ENCODE measurements around the gene ZNF283. TPM values are rescaled to one million over a fixed set of nuclear protein-coding genes. Genes with fewer than 3 reads are reported as not detected.
A peak's percentile ranks its signal among the peaks of the same experiment; 100 is the strongest.

Gene ZNF283
- 4.2 TPM for polyA plus RNA-seq (2013, experiment 1 of 2)
- 4.7 TPM for polyA plus RNA-seq (2013, experiment 2 of 2)

DNA sequence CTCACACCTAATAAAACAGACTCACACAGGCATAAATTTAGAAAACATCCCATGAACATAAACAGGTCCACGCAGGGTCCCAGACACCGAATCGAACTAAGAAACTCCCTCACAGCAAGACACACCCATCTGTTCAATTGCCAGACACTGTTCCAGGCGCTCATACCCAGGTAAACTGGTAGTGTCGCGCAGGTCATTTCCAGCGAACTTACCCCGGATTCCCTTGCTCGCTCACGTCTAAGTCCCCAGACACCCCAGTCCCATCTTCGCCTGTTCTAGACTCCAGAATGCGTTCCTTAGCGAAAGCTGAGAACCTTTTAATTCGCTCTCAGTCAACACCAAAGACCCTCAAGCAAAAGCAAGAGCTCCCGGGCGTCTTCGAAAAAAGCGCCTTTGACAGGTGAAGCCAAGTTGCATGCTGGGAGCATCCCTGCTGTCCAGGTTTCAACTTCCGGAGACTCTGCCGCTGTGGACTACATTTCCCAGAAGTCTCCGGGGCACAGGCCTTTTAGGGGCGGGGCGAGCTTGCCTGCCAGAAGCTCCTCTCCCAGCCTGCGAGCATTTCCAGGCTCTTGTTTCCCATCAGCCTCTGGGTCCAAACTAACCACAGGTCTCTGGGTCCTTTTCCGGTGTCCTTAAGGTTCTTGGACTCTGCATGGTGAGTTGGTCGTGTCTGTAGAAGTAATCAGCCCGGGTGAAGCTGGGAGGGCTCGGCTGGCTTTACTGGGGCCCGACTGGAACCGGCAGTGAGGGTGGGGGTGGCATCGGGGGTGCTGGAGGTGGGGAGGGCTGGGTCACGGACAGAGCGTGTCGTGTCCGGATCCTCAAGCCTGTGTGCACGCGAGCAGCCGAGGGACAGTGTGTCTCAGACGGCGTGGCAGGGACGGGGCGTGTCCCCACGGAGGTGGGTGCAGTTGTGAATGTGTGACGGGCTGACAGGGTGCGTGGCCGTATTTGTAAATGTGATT is at the start of gene ZNF283:
ZNF283 (plus strand) TSS at position 535 of the 968 bp plus-strand sequence. CDS start 6,184 bp downstream, outside the sequence.
- Histone ChIP-seq H4K91ac (ENCODE audit: low read depth, low read length, poor library complexity) (no peak within 1 kb of the TSS), H3K27me3 (ENCODE audit: control insufficient read depth in 3 of 3, insufficient read depth in 3 of 3, low read depth in 1 of 3, low read length in 3 of 3) (no peaks in the 10 kb centered on the region), H3K79me1 (ENCODE audit: low read depth, low read length) (no peaks in the 10 kb centered on the region), H4K8ac (ENCODE audit: low read depth, low read length) (peak within 1 kb of the TSS; percentile 45), H3K23ac (ENCODE audit: low read depth, low read length, poor library complexity) (peak within 1 kb of the TSS; percentile 92), H3K27ac (replicated peaks; ENCODE audit: low read length) (no peak within 1 kb of the TSS), H3K4me2 (ENCODE audit: insufficient read depth, low read length, poor library complexity, severe bottlenecking) (peak within 1 kb of the TSS; percentile 66), H2BK12ac (ENCODE audit: low read length) (no peak within 1 kb of the TSS), H2AK5ac (ENCODE audit: low read depth, low read length) (no peak within 1 kb of the TSS), H2AFZ (ENCODE audit: low read length) (peak within 1 kb of the TSS; percentile 90), H3K9ac (ENCODE audit: low read depth, low read length, poor library complexity) (peak within 1 kb of the TSS; percentile 97), H3K4me1 (ENCODE audit: control insufficient read depth in 2 of 2, insufficient read depth in 1 of 2, low read depth in 1 of 2, low read length in 2 of 2) (peaks cover 0 to 2% of the 10 kb centered on the region in 2 donors), H2BK5ac (ENCODE audit: low read length) (no peak within 1 kb of the TSS), H3K4ac (ENCODE audit: low read length) (no peak within 1 kb of the TSS), H2BK15ac (ENCODE audit: low read length) (no peak within 1 kb of the TSS), H2BK120ac (ENCODE audit: low read depth, low read length) (peak within 1 kb of the TSS; percentile 39), H3K9me3 (replicated peaks in 1 of 2; ENCODE audit: control insufficient read depth in 2 of 2, insufficient read depth in 1 of 2, low read depth in 1 of 2, low read length in 2 of 2) (peaks cover 6 to 17% of the 10 kb centered on the region in 2 donors), H3K36me3 (replicated peaks in 1 of 2; ENCODE audit: control insufficient read depth in 2 of 2, insufficient read depth in 2 of 2, low read length in 2 of 2) (peaks cover 3 to 21% of the 10 kb centered on the region in 2 donors), H3K4me3 (ENCODE audit: low read length in 2 of 2) (peak within 1 kb of the TSS; percentile 55 to 82), H3K14ac (ENCODE audit: low read length) (peak within 1 kb of the TSS; percentile 99), H3K18ac (ENCODE audit: low read length) (peak within 1 kb of the TSS; percentile 84)
- peak; percentile 84 for DNase-seq (ENCODE audit: low spot score)
- no CpG with 5 or more reads among the region's 46 CpGs for WGBS, 2 donors (ENCODE audit: extremely low coverage in 2 of 2, insufficient read length in 2 of 2, insufficient replicate concordance in 1 of 2)

DNA sequence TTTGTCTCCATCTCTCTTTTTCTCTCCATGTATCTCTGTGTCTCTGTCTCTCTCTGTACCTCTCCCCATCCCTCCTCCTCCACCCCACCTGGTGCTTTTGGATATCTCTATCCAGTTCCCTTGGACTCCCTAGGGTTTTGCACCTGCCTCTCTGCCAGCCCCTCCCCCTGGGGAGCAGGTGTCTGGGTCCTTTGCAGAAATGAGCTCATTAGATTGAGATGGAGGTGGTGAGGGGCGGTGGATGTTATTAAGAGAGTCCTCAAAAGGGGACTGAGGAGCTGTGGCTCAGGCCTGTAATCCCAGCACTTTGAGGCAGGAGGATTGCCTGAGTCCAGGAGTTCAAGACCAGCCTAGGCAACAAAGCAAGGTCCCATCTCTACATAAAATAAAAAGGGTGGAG is 48.5 kb upstream of the ZNF283 start:
- Histone ChIP-seq H2BK5ac (ENCODE audit: low read length) (no peak overlapping the region), H3K4ac (ENCODE audit: low read length) (no peak overlapping the region), H3K4me1 (ENCODE audit: control insufficient read depth in 2 of 2, insufficient read depth in 1 of 2, low read depth in 1 of 2, low read length in 2 of 2) (peaks cover 12 to 15% of the 10 kb centered on the region in 2 donors), H3K9ac (ENCODE audit: low read depth, low read length, poor library complexity) (no peak overlapping the region), H4K91ac (ENCODE audit: low read depth, low read length, poor library complexity) (no peak overlapping the region), H2BK12ac (ENCODE audit: low read length) (no peak overlapping the region), H2AK5ac (ENCODE audit: low read depth, low read length) (no peak overlapping the region), H4K8ac (ENCODE audit: low read depth, low read length) (no peak overlapping the region), H3K4me2 (ENCODE audit: insufficient read depth, low read length, poor library complexity, severe bottlenecking) (no peak overlapping the region), H3K18ac (ENCODE audit: low read length) (no peak overlapping the region), H3K27me3 (ENCODE audit: control insufficient read depth in 3 of 3, insufficient read depth in 3 of 3, low read depth in 1 of 3, low read length in 3 of 3) (peaks cover 3 to 28% (median 23%) of the 10 kb centered on the region in 3 experiments), H3K14ac (ENCODE audit: low read length) (no peak overlapping the region), H2AFZ (ENCODE audit: low read length) (no peak overlapping the region), H3K23ac (ENCODE audit: low read depth, low read length, poor library complexity) (no peak overlapping the region), H3K9me3 (replicated peaks in 1 of 2; ENCODE audit: control insufficient read depth in 2 of 2, insufficient read depth in 1 of 2, low read depth in 1 of 2, low read length in 2 of 2) (peaks cover 0 to 1% of the 10 kb centered on the region in 2 donors), H3K4me3 (ENCODE audit: low read length in 2 of 2) (no peak overlapping the region), H3K79me1 (ENCODE audit: low read depth, low read length) (peaks cover 1% of the 10 kb centered on the region), H3K27ac (replicated peaks; ENCODE audit: low read length) (no peak overlapping the region), H2BK120ac (ENCODE audit: low read depth, low read length) (no peak overlapping the region), H3K36me3 (replicated peaks in 1 of 2; ENCODE audit: control insufficient read depth in 2 of 2, insufficient read depth in 2 of 2, low read length in 2 of 2) (no peaks in the 10 kb centered on the region), H2BK15ac (ENCODE audit: low read length) (no peak overlapping the region)
- no peak for DNase-seq (ENCODE audit: low spot score)
- WGBS, 2 donors (ENCODE audit: extremely low coverage in 2 of 2, insufficient read length in 2 of 2, insufficient replicate concordance in 1 of 2), result no CpG with 5 or more reads among the region's 1 CpG

DNA sequence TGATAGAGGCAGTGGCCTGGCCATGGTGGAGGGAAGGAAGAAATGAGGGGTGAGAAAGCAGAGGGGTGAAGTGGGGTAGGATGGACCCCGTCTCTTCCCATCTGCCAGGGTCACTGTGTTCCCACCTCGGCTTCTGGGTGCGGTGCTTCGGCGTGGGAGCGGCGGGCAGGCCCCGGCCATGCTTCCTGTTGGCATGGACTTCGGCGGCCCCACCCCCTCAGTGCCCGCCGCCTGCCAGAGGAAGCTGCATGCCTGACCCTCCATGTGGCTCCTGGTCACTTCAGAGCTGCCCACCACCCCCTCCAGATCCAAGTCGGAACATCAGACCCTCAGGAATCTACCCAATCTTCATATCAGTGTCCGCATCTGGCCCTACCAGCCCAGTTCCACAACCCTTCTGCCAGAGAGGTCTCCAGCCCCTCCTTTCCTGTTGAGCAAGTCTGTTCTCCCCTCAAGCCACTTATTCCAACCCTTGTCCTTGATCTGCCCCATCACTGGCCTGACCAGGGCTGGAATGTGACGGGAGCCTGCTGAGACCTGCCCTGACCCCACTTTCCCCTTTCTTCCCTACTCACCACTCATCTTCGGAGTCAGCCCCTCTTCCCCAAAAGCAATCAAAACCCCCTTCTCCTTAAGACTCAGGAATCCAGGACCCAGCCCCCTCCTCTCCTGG is 47.8 kb upstream of the ZNF283 start:
- no peak overlapping the region for H4K8ac ChIP-seq (ENCODE audit: low read depth, low read length)
- H3K4me3 ChIP-seq (ENCODE audit: low read length in 2 of 2), result no peak overlapping the region
- peak overlapping the region; percentile 16 for H2BK12ac ChIP-seq (ENCODE audit: low read length)
- H3K27ac ChIP-seq (replicated peaks; ENCODE audit: low read length), result no peak overlapping the region
- H2BK5ac ChIP-seq (ENCODE audit: low read length), result no peak overlapping the region
- H2BK120ac ChIP-seq (ENCODE audit: low read depth, low read length), result peak overlapping the region; percentile 36
- no peak for DNase-seq (ENCODE audit: low spot score)
- H4K91ac ChIP-seq (ENCODE audit: low read depth, low read length, poor library complexity), result no peak overlapping the region
- no peaks in the 10 kb centered on the region for H3K36me3 ChIP-seq (replicated peaks in 1 of 2; ENCODE audit: control insufficient read depth in 2 of 2, insufficient read depth in 2 of 2, low read length in 2 of 2)
- no CpG with 5 or more reads among the region's 16 CpGs for WGBS, 2 donors (ENCODE audit: extremely low coverage in 2 of 2, insufficient read length in 2 of 2, insufficient replicate concordance in 1 of 2)
- peaks cover 6 to 12% of the 10 kb centered on the region in 2 donors for H3K4me1 ChIP-seq (ENCODE audit: control insufficient read depth in 2 of 2, insufficient read depth in 1 of 2, low read depth in 1 of 2, low read length in 2 of 2)
- H3K9ac ChIP-seq (ENCODE audit: low read depth, low read length, poor library complexity), result no peak overlapping the region
- no peak overlapping the region for H3K4me2 ChIP-seq (ENCODE audit: insufficient read depth, low read length, poor library complexity, severe bottlenecking)
- no peak overlapping the region for H2BK15ac ChIP-seq (ENCODE audit: low read length)
- peaks cover 1% of the 10 kb centered on the region for H3K79me1 ChIP-seq (ENCODE audit: low read depth, low read length)
- peaks cover under 1 to 22% (median 17%) of the 10 kb centered on the region in 3 experiments for H3K27me3 ChIP-seq (ENCODE audit: control insufficient read depth in 3 of 3, insufficient read depth in 3 of 3, low read depth in 1 of 3, low read length in 3 of 3)
- peak overlapping the region; percentile 19 for H3K18ac ChIP-seq (ENCODE audit: low read length)
- H3K9me3 ChIP-seq (replicated peaks in 1 of 2; ENCODE audit: control insufficient read depth in 2 of 2, insufficient read depth in 1 of 2, low read depth in 1 of 2, low read length in 2 of 2), result no peaks in the 10 kb centered on the region
- peak overlapping the region; percentile 81 for H2AK5ac ChIP-seq (ENCODE audit: low read depth, low read length)
- no peak overlapping the region for H2AFZ ChIP-seq (ENCODE audit: low read length)
- H3K14ac ChIP-seq (ENCODE audit: low read length), result peak overlapping the region; percentile 3
- peak overlapping the region; percentile 43 for H3K23ac ChIP-seq (ENCODE audit: low read depth, low read length, poor library complexity)
- H3K4ac ChIP-seq (ENCODE audit: low read length), result no peak overlapping the region
